Endothelial cell of umbilical vein (primary cell): ENCODE data around the gene HTRA1. TPM values are rescaled to one million over a fixed set of nuclear protein-coding genes. Genes with fewer than 3 reads are reported as not detected.

Experiments
- BruUV-seq: library from RNA; stranded (reverse); fragments of 400-500 nt; replicated peaks from 2 replicates; lab custom pipeline; 2021; lab: Mats Ljungman, UMichigan
- CTCF ChIA-PET: fragments of 300-600, 350-600 bp; sonication (Branson Sonifier 250); formaldehyde crosslinking; loops from one replicate; lab custom pipeline; 2021; ENCODE audit warnings: antibody characterized with exemption, inconsistent platforms; lab: Charles Lee
- POLR2A ChIA-PET: fragments of 300-600, 350-600 bp; sonication (Branson Sonifier 250); formaldehyde crosslinking; loops from one replicate; lab custom pipeline; 2021; ENCODE audit warnings: antibody characterized with exemption, inconsistent platforms; lab: Charles Lee
- DNase-seq: peaks from one replicate; pipeline ENCODE4 v3.0.0-alpha.2; 2011; ENCODE audit warnings: low read depth, low spot score
- FAIRE-seq: peaks from 2 replicates; lab custom pipeline; 2011; peaks lifted over from hg19 to GRCh38; lab: Jason Lieb, UNC
- H2AFZ ChIP-seq: 2 replicates; pipeline ENCODE4 v1.6.0; 2012; ENCODE audit warnings: low read depth, low read length, control low read depth, inconsistent platforms
- H3K27ac ChIP-seq: 2 replicates; pipeline ENCODE4 v1.5.1; 2011; ENCODE audit warnings: low read depth, mild to moderate bottlenecking, control low read depth, low read length, moderate library complexity; ENCODE audit not compliant: insufficient read depth
- H3K27me3 ChIP-seq, 2 experiments: 2 replicates each; pipeline versions ENCODE4 v1.6.0 to v1.6.1; 2011; ENCODE audit warnings: low read length in 2 of 2, mixed read lengths in 1 of 2; ENCODE audit not compliant: control insufficient read depth in 2 of 2, insufficient read depth in 2 of 2
- H3K36me3 ChIP-seq, 2 experiments: 2 replicates in 1 of 2; 3 replicates in 1 of 2; pipeline ENCODE4 v1.5.1; 2011; ENCODE audit warnings: low read length in 2 of 2, mild to moderate bottlenecking in 1 of 2, moderate library complexity in 1 of 2; ENCODE audit not compliant: control insufficient read depth in 2 of 2, insufficient read depth in 2 of 2; ENCODE audit errors: extremely low read depth in 1 of 2
- H3K4me1 ChIP-seq: 3 replicates; pipeline ENCODE4 v1.5.1; 2011; ENCODE audit warnings: mild to moderate bottlenecking, low read length; ENCODE audit not compliant: control insufficient read depth, insufficient read depth; ENCODE audit errors: extremely low read depth
- H3K4me2 ChIP-seq: 2 replicates; pipeline ENCODE4 v1.6.1; 2011; ENCODE audit warnings: low read length, control low read depth, mixed read lengths; ENCODE audit not compliant: insufficient read depth
- H3K4me3 ChIP-seq, 3 experiments: fragments of 200-600 bp in 1 of 3; sonication (generic), shearing (Covaris generic) in 1 of 3; replicated peaks in 1 of 3; 2 replicates each; pipeline ENCODE4 v1.5.1; 2011 to 2016; ENCODE audit warnings: control low read depth in 3 of 3, low read length in 3 of 3, mild to moderate bottlenecking in 2 of 3, inconsistent platforms in 1 of 3, low read depth in 1 of 3, moderate library complexity in 1 of 3; ENCODE audit not compliant: insufficient read depth in 1 of 3
- H3K79me2 ChIP-seq: 2 replicates; pipeline ENCODE4 v1.6.0; 2012; ENCODE audit warnings: low read length, inconsistent platforms; ENCODE audit not compliant: control insufficient read depth, insufficient read depth
- H3K9ac ChIP-seq: replicated peaks from 2 replicates; pipeline ENCODE3; 2011; ENCODE audit warnings: low read length, control low read depth; ENCODE audit not compliant: insufficient read depth; ENCODE audit errors: extremely low read depth
- H3K9me1 ChIP-seq: replicated peaks from 3 replicates; pipeline ENCODE4 v1.6.0; 2011; ENCODE audit warnings: mild to moderate bottlenecking, low read length; ENCODE audit not compliant: control insufficient read depth, insufficient read depth; ENCODE audit errors: extremely low read depth
- H3K9me3 ChIP-seq: replicated peaks from 2 replicates; pipeline ENCODE4 v1.5.1; 2012; ENCODE audit warnings: low read length, inconsistent platforms; ENCODE audit not compliant: control insufficient read depth, insufficient read depth
- H4K20me1 ChIP-seq: replicated peaks from 2 replicates; pipeline ENCODE3; 2011; ENCODE audit warnings: mild to moderate bottlenecking, low read length; ENCODE audit not compliant: control insufficient read depth, insufficient read depth; ENCODE audit errors: extremely low read depth
- CTCF ChIP-seq, 2 donors: IDR thresholded peaks; 1 replicate in 1 of 2; 2 replicates in 1 of 2; pipeline ENCODE4 v1.5.1; 2011; ENCODE audit warnings: low read length in 2 of 2, mild to moderate bottlenecking in 2 of 2, moderate library complexity in 2 of 2, control low read depth in 1 of 2, inconsistent platforms in 1 of 2, low read depth in 1 of 2; ENCODE audit not compliant: insufficient read depth in 1 of 2; ENCODE audit errors: extremely low read depth in 1 of 2
- EZH2 ChIP-seq: IDR thresholded peaks from 2 replicates; pipeline ENCODE4 v1.6.1; 2012; ENCODE audit warnings: borderline replicate concordance, low read depth, mild to moderate bottlenecking, moderate library complexity, low read length, inconsistent platforms; ENCODE audit not compliant: severe bottlenecking
- FOS ChIP-seq: IDR thresholded peaks from 2 replicates; pipeline ENCODE4 v1.6.1; 2011; ENCODE audit warnings: mild to moderate bottlenecking, low read length, moderate library complexity, borderline replicate concordance; ENCODE audit not compliant: insufficient read depth
- GATA2 ChIP-seq: IDR thresholded peaks from 2 replicates; pipeline ENCODE4 v1.7.0; 2011; ENCODE audit warnings: low read depth, mild to moderate bottlenecking, moderate library complexity, mixed read lengths, low read length; ENCODE audit not compliant: insufficient read length, insufficient read depth
- JUN ChIP-seq: IDR thresholded peaks from 2 replicates; pipeline ENCODE4 v1.6.1; 2011; ENCODE audit warnings: borderline replicate concordance, low read depth; ENCODE audit not compliant: insufficient read length, insufficient read depth
- MYC ChIP-seq: IDR thresholded peaks from one replicate; pipeline ENCODE4 v1.6.1; 2011; ENCODE audit warnings: mild to moderate bottlenecking, low read depth, low read length
- POLR2A ChIP-seq: IDR thresholded peaks from 2 replicates; pipeline ENCODE4 v1.6.1; 2012; ENCODE audit warnings: low read depth, mild to moderate bottlenecking, control low read depth, low read length
- POLR2AphosphoS5 ChIP-seq: IDR thresholded peaks from 2 replicates; pipeline ENCODE4 v1.6.1; 2012; ENCODE audit warnings: low read depth, mild to moderate bottlenecking, control low read depth, low read length, moderate library complexity; ENCODE audit not compliant: insufficient read depth
- dilution Hi-C: fragments of 300-500 bp; cut with MboI; formaldehyde crosslinking; loops from one replicate; pipeline ENCODE4 v1.15.0; 2019; ENCODE audit warnings: low sequenced_read_pairs; ENCODE audit not compliant: extremely low pct_ligation_motif_present
- intact Hi-C: fragments of 100-400 bp; cut with micrococcal nuclease; formaldehyde crosslinking; loops from one replicate; pipeline ENCODE4 v1.10.0; 2022
- polyA plus RNA-seq, 4 experiments: library from polyadenylated mRNA; depleted of rRNA in 3 of 4; stranded (reverse) in 3 of 4; unstranded in 1 of 4; fragments of >200 nt; gene quantifications; 2 replicates each; pipeline versions ENCODE4 v1.2.1 to v1.2.3, GENCODE V29; 2011 to 2012; ENCODE audit warnings: missing spikeins in 1 of 4
- total RNA-seq: library from RNA; stranded (reverse); gene quantifications from 2 replicates; pipeline ENCODE4 v1.2.3, GENCODE V29; 2021
- TF ChIP-seq, protein P1 (sequence below): IDR thresholded peaks from 2 replicates; pipeline ENCODE4 v1.6.1; 2011; ENCODE audit not compliant: insufficient read depth, insufficient read length

HTRA1 gene
- total and polyA plus RNA-seq, 2 donors (not counting 3 experiments of a cell fraction or from before 2014, with no cell fraction given) = 192 to 270 TPM

GRCh38 chr10:122498521-122498920, 37.2 kb downstream of the HTRA1 start:
- intact Hi-C loops (loop anchor here (10.0 kb wide), 1 partner anchor 356 kb away; no protein-coding TSS in a partner anchor), dilution Hi-C loops (no loop called here)
- CTCF ChIA-PET = interaction anchor here (0.8 to 1.0 kb wide), 2 partner anchors 41 to 67 kb away, joined by 3 read pairs; no protein-coding TSS in a partner anchor
- Histone ChIP-seq H3K36me3 (no peaks in the 10 kb centered on the region), H3K79me2 (peaks cover 12% of the 10 kb centered on the region), H3K9ac (no peak overlapping the region), H3K9me3 (no peaks in the 10 kb centered on the region), H3K4me3 (no peak overlapping the region), H3K27ac (no peak overlapping the region), H3K27me3 (no peaks in the 10 kb centered on the region), H3K4me2 (no peak overlapping the region), H4K20me1 (no peaks in the 10 kb centered on the region), H3K9me1 (no peaks in the 10 kb centered on the region), H2AFZ (no peak overlapping the region), H3K4me1 (peaks cover 32% of the 10 kb centered on the region)
- TF ChIP-seq CTCF (IDR thresholded peaks at IDR 0.05; ENCODE audit: extremely low read depth in 1 of 2, insufficient read depth in 1 of 2, low read depth in 1 of 2, low read length in 2 of 2) = no peak
- TF ChIP-seq EZH2 = no peak
- no peak for TF ChIP-seq JUN
- TF ChIP-seq, protein P1, sequence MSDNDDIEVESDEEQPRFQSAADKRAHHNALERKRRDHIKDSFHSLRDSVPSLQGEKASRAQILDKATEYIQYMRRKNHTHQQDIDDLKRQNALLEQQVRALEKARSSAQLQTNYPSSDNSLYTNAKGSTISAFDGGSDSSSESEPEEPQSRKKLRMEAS = no peak
- no peak for TF ChIP-seq GATA2
- no peak for TF ChIP-seq FOS
- TF ChIP-seq MYC = no peak
- no peak for TF ChIP-seq POLR2AphosphoS5
- no peak for TF ChIP-seq POLR2A
- no peak for DNase-seq
- POLR2A ChIA-PET = no interaction called here
- no TSS peak for BruUV-seq
- FAIRE-seq = no peak
